ENCODE results near the gene ANKRD44. TPM values are rescaled to one million over a fixed set of nuclear protein-coding genes. Genes with fewer than 3 reads are reported as not detected.
A peak's percentile ranks its signal among the peaks of the same experiment; 100 is the strongest.

The ANKRD44 gene
- total RNA-seq, 1 donor, result 80.2 TPM

- DNase-seq (ENCODE audit: low read depth in 2 of 3, low spot score in 2 of 3), result peak in 2 of 3 donors; percentile 60 to 78
These were observed 119.2 kb downstream of the ANKRD44 start for GRCh38 chr2:197191177-197191939.

- DNase-seq (ENCODE audit: low read depth in 2 of 3, low spot score in 2 of 3), result no peak
These were observed 120.5 kb downstream of the ANKRD44 start for GRCh38 chr2:197190100-197190432.

GRCh38 chr2:197189426-197190099 is 121.0 kb downstream of the ANKRD44 start:
- DNase-seq (ENCODE audit: low read depth in 2 of 3, low spot score in 2 of 3), result no peak

GRCh38 chr2:197185676-197186075 is 124.9 kb downstream of the ANKRD44 start:
- no peak for DNase-seq (ENCODE audit: low read depth in 2 of 3, low spot score in 2 of 3)

- no peak for DNase-seq (ENCODE audit: low read depth in 2 of 3, low spot score in 2 of 3)
These were observed 125.5 kb downstream of the ANKRD44 start for GRCh38 chr2:197184959-197185586.

- DNase-seq (ENCODE audit: low read depth in 2 of 3, low spot score in 2 of 3), result no peak
These were observed 127.2 kb downstream of the ANKRD44 start for GRCh38 chr2:197183355-197183754.

GRCh38 chr2:197182668-197183067 is 127.9 kb downstream of the ANKRD44 start:
- no peak for DNase-seq (ENCODE audit: low read depth in 2 of 3, low spot score in 2 of 3)

- DNase-seq (ENCODE audit: low read depth in 2 of 3, low spot score in 2 of 3), result no peak
These were observed 129.1 kb downstream of the ANKRD44 start for GRCh38 chr2:197181491-197181890.

GRCh38 chr2:197179744-197180498 is 130.7 kb downstream of the ANKRD44 start:
- no peak for DNase-seq (ENCODE audit: low read depth in 2 of 3, low spot score in 2 of 3)

GRCh38 chr2:197176522-197176921 is 134.1 kb downstream of the ANKRD44 start:
- DNase-seq (ENCODE audit: low read depth in 2 of 3, low spot score in 2 of 3), result no peak

- DNase-seq (ENCODE audit: low read depth in 2 of 3, low spot score in 2 of 3), result no peak
These were observed 136.0 kb downstream of the ANKRD44 start for GRCh38 chr2:197174539-197175094.

- DNase-seq (ENCODE audit: low read depth in 2 of 3, low spot score in 2 of 3), result no peak
These were observed 139.0 kb downstream of the ANKRD44 start for GRCh38 chr2:197171582-197171981.

GRCh38 chr2:197170208-197170607 is 140.4 kb downstream of the ANKRD44 start:
- DNase-seq (ENCODE audit: low read depth in 2 of 3, low spot score in 2 of 3), result no peak

GRCh38 chr2:197168705-197169104 is 141.9 kb downstream of the ANKRD44 start:
- DNase-seq (ENCODE audit: low read depth in 2 of 3, low spot score in 2 of 3), result peak in 2 of 3 donors; percentile 69 to 81

- DNase-seq (ENCODE audit: low read depth in 2 of 3, low spot score in 2 of 3), result no peak
These were observed 142.8 kb downstream of the ANKRD44 start for GRCh38 chr2:197167608-197168314.

GRCh38 chr2:197165020-197165419 is 145.6 kb downstream of the ANKRD44 start:
- DNase-seq (ENCODE audit: low read depth in 2 of 3, low spot score in 2 of 3), result no peak

- no peak for DNase-seq (ENCODE audit: low read depth in 2 of 3, low spot score in 2 of 3)
These were observed 146.3 kb downstream of the ANKRD44 start for GRCh38 chr2:197164141-197164754.

GRCh38 chr2:197163712-197164140 is 146.9 kb downstream of the ANKRD44 start:
- DNase-seq (ENCODE audit: low read depth in 2 of 3, low spot score in 2 of 3), result no peak

GRCh38 chr2:197161774-197162173 is 148.8 kb downstream of the ANKRD44 start:
- peak in 2 of 3 donors; percentile 29 to 41 for DNase-seq (ENCODE audit: low read depth in 2 of 3, low spot score in 2 of 3)

Measured in hematopoietic multipotent progenitor cell (in vitro differentiated cells).